Measurements from ENCODE around the gene KLHL29. TPM values are rescaled to one million over a fixed set of nuclear protein-coding genes. Genes with fewer than 3 reads are reported as not detected.

The KLHL29 gene
- polyA plus RNA-seq, 1 donor from 2014 or later = 42.4 TPM

- H3K27ac ChIP-seq (ENCODE audit: low read length) = no peak overlapping the region
- no peaks in the 10 kb centered on the region for H3K79me2 ChIP-seq (replicated peaks; ENCODE audit: insufficient read depth, low read length)
These were observed 257.5 kb downstream of the KLHL29 start for GRCh38 chr2:23642516-23642915.

DNA sequence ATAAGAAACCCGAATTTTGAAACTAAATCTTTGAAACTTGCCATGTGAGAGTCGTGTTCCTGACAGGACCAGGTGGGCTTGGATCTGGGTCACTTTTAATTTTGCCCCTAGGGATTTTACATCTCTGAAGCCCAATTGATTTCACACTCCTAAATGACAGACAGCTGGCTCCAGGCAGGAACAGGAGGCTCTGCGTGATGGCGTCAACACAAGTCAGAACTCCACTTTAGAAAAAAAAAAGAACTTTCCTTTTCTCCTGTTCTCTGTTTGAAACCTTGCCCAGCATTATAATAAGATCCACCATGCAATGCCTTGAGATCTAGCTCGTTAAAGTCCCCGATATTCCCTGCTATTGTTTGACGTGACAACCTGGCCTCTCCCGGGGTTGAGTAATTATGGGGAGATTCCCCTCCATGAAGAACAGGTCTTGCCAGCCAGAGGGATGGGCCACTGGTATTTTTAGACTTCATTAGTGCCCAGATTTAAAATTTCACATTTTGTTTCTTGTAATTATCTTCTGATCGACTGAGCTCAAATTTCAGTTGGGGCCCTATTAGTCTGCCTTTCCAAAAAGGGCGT lies 260.3 kb downstream of the KLHL29 start:
- Histone ChIP-seq H3F3A (ENCODE audit: insufficient read depth, low read length, poor library complexity, severe bottlenecking) (no peaks in the 10 kb centered on the region), H3K9me2 (ENCODE audit: insufficient read depth, low read length) (no peaks in the 10 kb centered on the region), H3K4me2 (ENCODE audit: low read length) (no peak overlapping the region), H3K9me3 (ENCODE audit: low read length) (peaks cover 3% of the 10 kb centered on the region), H3K79me2 (replicated peaks; ENCODE audit: insufficient read depth, low read length) (no peaks in the 10 kb centered on the region), H3K27ac (ENCODE audit: low read length) (peak overlapping the region; percentile 27), H4K20me1 (ENCODE audit: insufficient read depth) (no peaks in the 10 kb centered on the region), H3K9ac (ENCODE audit: low read length) (no peak overlapping the region), H3K36me3 (ENCODE audit: insufficient read depth, low read length) (peaks cover 20% of the 10 kb centered on the region), H3K27me3 (ENCODE audit: insufficient read depth, low read depth, low read length) (no peaks in the 10 kb centered on the region), H2AFZ (ENCODE audit: low read depth, low read length) (no peak overlapping the region), H3K4me3 (ENCODE audit: low read length) (no peak overlapping the region)
- TF ChIP-seq POLR2AphosphoS5 (IDR thresholded peaks at IDR 0.05) = no peak
- no peak for TF ChIP-seq SMC3 (conservative IDR thresholded peaks at IDR 0.05; ENCODE audit: poor library complexity)
- no peak for TF ChIP-seq MXI1 (conservative IDR thresholded peaks at IDR 0.05; ENCODE audit: poor library complexity, severe bottlenecking)
- TF ChIP-seq REST (IDR thresholded peaks at IDR 0.05; ENCODE audit: borderline replicate concordance) = no peak
- no peak for TF ChIP-seq RAD21 (conservative IDR thresholded peaks at IDR 0.05)

More at GRCh38 chr2:23642516-23642915, 257.5 kb downstream of the KLHL29 start:
- no peak overlapping the region for H3K9ac ChIP-seq (ENCODE audit: low read length)
- no peaks in the 10 kb centered on the region for H3F3A ChIP-seq (ENCODE audit: insufficient read depth, low read length, poor library complexity, severe bottlenecking)
- H3K9me2 ChIP-seq (ENCODE audit: insufficient read depth, low read length) = no peaks in the 10 kb centered on the region
- no peak overlapping the region for H3K4me3 ChIP-seq (ENCODE audit: low read length)
- peaks cover 13% of the 10 kb centered on the region for H3K36me3 ChIP-seq (ENCODE audit: insufficient read depth, low read length)
- H3K27me3 ChIP-seq (ENCODE audit: insufficient read depth, low read depth, low read length) = no peaks in the 10 kb centered on the region
- TF ChIP-seq MXI1 (conservative IDR thresholded peaks at IDR 0.05; ENCODE audit: poor library complexity, severe bottlenecking) = no peak
- TF ChIP-seq SMC3 (conservative IDR thresholded peaks at IDR 0.05; ENCODE audit: poor library complexity) = no peak
- no peak for TF ChIP-seq TAF1 (IDR thresholded peaks at IDR 0.05; ENCODE audit: low read depth)
- no peak for TF ChIP-seq EZH2 (IDR thresholded peaks at IDR 0.05; ENCODE audit: borderline replicate concordance, insufficient read depth, low read length, poor library complexity, severe bottlenecking)
- no peak for TF ChIP-seq RAD21 (conservative IDR thresholded peaks at IDR 0.05)
- TF ChIP-seq POLR2AphosphoS5 (IDR thresholded peaks at IDR 0.05) = no peak
- no peak for TF ChIP-seq REST (IDR thresholded peaks at IDR 0.05; ENCODE audit: borderline replicate concordance)
- TF ChIP-seq, protein P1, sequence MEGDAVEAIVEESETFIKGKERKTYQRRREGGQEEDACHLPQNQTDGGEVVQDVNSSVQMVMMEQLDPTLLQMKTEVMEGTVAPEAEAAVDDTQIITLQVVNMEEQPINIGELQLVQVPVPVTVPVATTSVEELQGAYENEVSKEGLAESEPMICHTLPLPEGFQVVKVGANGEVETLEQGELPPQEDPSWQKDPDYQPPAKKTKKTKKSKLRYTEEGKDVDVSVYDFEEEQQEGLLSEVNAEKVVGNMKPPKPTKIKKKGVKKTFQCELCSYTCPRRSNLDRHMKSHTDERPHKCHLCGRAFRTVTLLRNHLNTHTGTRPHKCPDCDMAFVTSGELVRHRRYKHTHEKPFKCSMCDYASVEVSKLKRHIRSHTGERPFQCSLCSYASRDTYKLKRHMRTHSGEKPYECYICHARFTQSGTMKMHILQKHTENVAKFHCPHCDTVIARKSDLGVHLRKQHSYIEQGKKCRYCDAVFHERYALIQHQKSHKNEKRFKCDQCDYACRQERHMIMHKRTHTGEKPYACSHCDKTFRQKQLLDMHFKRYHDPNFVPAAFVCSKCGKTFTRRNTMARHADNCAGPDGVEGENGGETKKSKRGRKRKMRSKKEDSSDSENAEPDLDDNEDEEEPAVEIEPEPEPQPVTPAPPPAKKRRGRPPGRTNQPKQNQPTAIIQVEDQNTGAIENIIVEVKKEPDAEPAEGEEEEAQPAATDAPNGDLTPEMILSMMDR (IDR thresholded peaks at IDR 0.05; ENCODE audit: poor library complexity, severe bottlenecking) = no peak
- TF ChIP-seq EP300 (conservative IDR thresholded peaks at IDR 0.05; ENCODE audit: poor library complexity, severe bottlenecking) = no peak
- H2AFZ ChIP-seq (ENCODE audit: low read depth, low read length) = no peak overlapping the region
- H3K9me3 ChIP-seq (ENCODE audit: low read length) = peaks cover 3% of the 10 kb centered on the region
- H4K20me1 ChIP-seq (ENCODE audit: insufficient read depth) = no peaks in the 10 kb centered on the region
- H3K4me2 ChIP-seq (ENCODE audit: low read length) = no peak overlapping the region
